GM13977 (cell line): ENCODE measurements around the gene PRMT7.
A peak's percentile ranks its signal among the peaks of the same experiment; 100 is the strongest.

Experiments used
- DNase-seq: peaks from one replicate; pipeline ENCODE4 v3.0.0; 2012; ENCODE audit warnings: low spot score
- CTCF ChIP-seq: IDR thresholded peaks from 2 replicates; pipeline ENCODE4 v1.5.1; 2012; ENCODE audit warnings: mild to moderate bottlenecking, control low read depth; ENCODE audit not compliant: insufficient read depth; ENCODE audit errors: extremely low read depth, missing control alignments
- in situ Hi-C: fragments of 300-500 bp; cut with MboI; formaldehyde crosslinking; loops from one replicate; pipeline ENCODE4 v1.12.0; 2022; ENCODE audit warnings: low sequenced_read_pairs, low pct_unique_long_range_greater_than_20kb, mixed read lengths, inconsistent platforms; ENCODE audit not compliant: unreplicated experiment

Gene PRMT7

DNA sequence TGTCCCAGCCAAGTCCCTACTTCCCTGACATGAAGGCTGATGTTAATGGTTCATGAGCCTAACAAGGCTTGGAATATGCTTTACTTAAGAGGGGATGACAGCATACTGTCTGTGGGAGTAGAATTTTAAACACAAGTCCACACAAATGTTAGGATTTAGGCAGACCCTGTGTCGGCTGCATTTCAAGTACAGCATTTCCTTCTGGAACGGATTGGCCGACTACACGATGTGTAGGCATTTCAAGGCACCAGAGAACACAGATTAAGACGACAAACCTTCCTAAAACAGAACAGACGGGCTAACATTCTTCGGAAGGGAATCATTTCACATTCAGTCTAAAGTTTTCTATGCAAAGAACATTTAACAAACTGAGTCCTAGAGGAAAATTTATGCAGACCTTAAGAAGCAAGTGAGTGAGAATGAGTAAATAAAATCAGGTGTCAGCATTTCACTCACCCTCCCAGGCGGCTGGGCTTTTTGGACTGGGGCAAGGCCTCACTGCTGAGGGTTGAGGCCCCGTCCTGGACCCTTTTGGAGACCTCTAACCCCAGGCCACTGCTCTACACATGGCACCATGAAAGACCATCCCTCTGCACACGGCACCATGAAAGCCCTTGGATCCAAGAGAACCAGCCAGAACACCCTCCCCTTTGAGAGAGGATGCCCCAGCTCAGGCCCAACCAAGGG is 70.0 kb downstream of the PRMT7 start:
- in situ Hi-C loops, result loop anchor here (10.0 kb wide), 1 partner anchor 124 kb away; no protein-coding TSS in a partner anchor
- DNase-seq, result no peak
- no peak for TF ChIP-seq CTCF

DNA sequence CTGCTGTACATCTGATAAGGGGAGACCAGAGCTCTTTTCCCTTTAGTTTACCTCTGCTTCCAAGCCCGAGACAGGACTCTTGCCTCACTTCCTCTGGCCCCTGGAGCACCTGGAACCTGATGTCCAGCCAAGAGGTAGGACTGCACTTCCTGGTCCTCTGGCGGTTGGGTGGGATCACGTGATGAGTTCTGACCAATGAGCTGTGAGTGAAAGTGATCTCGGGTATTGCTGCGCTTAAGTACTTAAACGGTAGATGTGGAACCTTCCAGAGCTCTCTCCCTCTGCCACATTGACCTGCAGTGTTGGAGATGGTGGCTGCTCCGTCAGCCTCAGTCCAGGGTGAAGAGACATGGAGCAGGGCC is 70.5 kb downstream of the PRMT7 start:
- no peak for DNase-seq
- no peak for TF ChIP-seq CTCF
- in situ Hi-C loops, result loop anchor here (10.0 kb wide), 1 partner anchor 123 kb away; no protein-coding TSS in a partner anchor

GRCh38 chr16:68382296-68382718 is 71.5 kb downstream of the PRMT7 start:
- in situ Hi-C loops, result loop anchor here (10.0 kb wide), 1 partner anchor 122 kb away; no protein-coding TSS in a partner anchor
- TF ChIP-seq CTCF, result peak; percentile 45
- peak; percentile 66 for DNase-seq

GRCh38 chr16:68383858-68384257 is 73.0 kb downstream of the PRMT7 start:
- TF ChIP-seq CTCF, result no peak
- in situ Hi-C loops, result loop anchor here (10.0 kb wide), 1 partner anchor 121 kb away; no protein-coding TSS in a partner anchor
- DNase-seq, result no peak

- DNase-seq, result no peak
- in situ Hi-C loops, result loop anchor here (10.0 kb wide), 1 partner anchor 120 kb away; no protein-coding TSS in a partner anchor
Measured at GRCh38 chr16:68384288-68385161, 73.7 kb downstream of the PRMT7 start.

More at GRCh38 chr16:68384288-68385161, 73.7 kb downstream of the PRMT7 start:
- no peak for TF ChIP-seq CTCF
